SJCRH30 (cell line): ENCODE measurements around the gene PRDM15. TPM values are rescaled to one million over a fixed set of nuclear protein-coding genes. Genes with fewer than 3 reads are reported as not detected.

ENCODE experiments used
- DNase-seq, 2 experiments: peaks; one replicate each; pipeline ENCODE4 v3.0.0-alpha.2; 2015 to 2020
- H3K27ac ChIP-seq: fragments of 250-450 bp; sonication (Bioruptor Pico); 2 replicates; pipeline ENCODE4 v1.5.1; 2020; ENCODE audit warnings: mild to moderate bottlenecking, moderate library complexity
- H3K27me3 ChIP-seq: fragments of 250-450 bp; sonication (Bioruptor Pico); 2 replicates; pipeline ENCODE4 v1.5.1; 2020; ENCODE audit warnings: mild to moderate bottlenecking, moderate library complexity
- H3K36me3 ChIP-seq: fragments of 250-450 bp; sonication (Bioruptor Pico); 2 replicates; pipeline ENCODE4 v1.5.1; 2020; ENCODE audit warnings: mild to moderate bottlenecking, moderate library complexity
- H3K4me1 ChIP-seq: fragments of 250-450 bp; sonication (Bioruptor Pico); 2 replicates; pipeline ENCODE4 v1.5.1; 2020; ENCODE audit warnings: mild to moderate bottlenecking, moderate library complexity
- H3K4me3 ChIP-seq: fragments of 250-450 bp; sonication (Bioruptor Pico); 2 replicates; pipeline ENCODE4 v1.5.1; 2020; ENCODE audit warnings: mild to moderate bottlenecking, moderate library complexity
- H3K9me3 ChIP-seq: fragments of 250-450 bp; sonication (Bioruptor Pico); replicated peaks from 2 replicates; pipeline ENCODE4 v1.5.1; 2020; ENCODE audit warnings: mild to moderate bottlenecking, moderate library complexity
- total RNA-seq: library from RNA; depleted of rRNA; stranded (reverse); fragments of >200 nt; shearing (Covaris generic); gene quantifications from 2 replicates; pipeline ENCODE4 v1.2.3, GENCODE V29; 2014

Gene PRDM15
- total RNA-seq, 1 experiment from 2014 or later, result 6.1 TPM

- H3K4me1 ChIP-seq, result no peaks in the 10 kb centered on the region
Observed at GRCh38 chr21:41815652-41816582, 63.2 kb downstream of the PRDM15 start.

GRCh38 chr21:41813226-41813625 lies 65.9 kb downstream of the PRDM15 start:
- Histone ChIP-seq H3K36me3 (no peaks in the 10 kb centered on the region), H3K4me1 (no peaks in the 10 kb centered on the region), H3K9me3 (no peaks in the 10 kb centered on the region), H3K27ac (no peak overlapping the region), H3K27me3 (no peaks in the 10 kb centered on the region), H3K4me3 (no peak overlapping the region)
- DNase-seq, result no peak

More at GRCh38 chr21:41815652-41816582, 63.2 kb downstream of the PRDM15 start:
- Histone ChIP-seq H3K4me3 (no peak overlapping the region), H3K27ac (no peak overlapping the region), H3K27me3 (no peaks in the 10 kb centered on the region), H3K36me3 (no peaks in the 10 kb centered on the region), H3K9me3 (no peaks in the 10 kb centered on the region)
- DNase-seq, result no peak

GRCh38 chr21:41812679-41813078 lies 66.5 kb downstream of the PRDM15 start:
- H3K36me3 ChIP-seq, result no peaks in the 10 kb centered on the region
- no peaks in the 10 kb centered on the region for H3K4me1 ChIP-seq
- H3K27ac ChIP-seq, result no peak overlapping the region
- no peak overlapping the region for H3K4me3 ChIP-seq
- no peak for DNase-seq
- no peaks in the 10 kb centered on the region for H3K27me3 ChIP-seq
- H3K9me3 ChIP-seq, result no peaks in the 10 kb centered on the region

- no peak for DNase-seq
- no peak overlapping the region for H3K4me3 ChIP-seq
- no peaks in the 10 kb centered on the region for H3K9me3 ChIP-seq
- no peaks in the 10 kb centered on the region for H3K4me1 ChIP-seq
- no peak overlapping the region for H3K27ac ChIP-seq
- H3K27me3 ChIP-seq, result no peaks in the 10 kb centered on the region
- no peaks in the 10 kb centered on the region for H3K36me3 ChIP-seq
Observed at GRCh38 chr21:41810597-41810932, 68.6 kb downstream of the PRDM15 start.

GRCh38 chr21:41809891-41810596 lies 69.1 kb downstream of the PRDM15 start:
- H3K27me3 ChIP-seq, result no peaks in the 10 kb centered on the region
- H3K9me3 ChIP-seq, result no peaks in the 10 kb centered on the region
- H3K27ac ChIP-seq, result no peak overlapping the region
- H3K36me3 ChIP-seq, result no peaks in the 10 kb centered on the region
- DNase-seq, result no peak
- H3K4me1 ChIP-seq, result no peaks in the 10 kb centered on the region
- H3K4me3 ChIP-seq, result no peak overlapping the region

- Histone ChIP-seq H3K36me3 (no peaks in the 10 kb centered on the region), H3K9me3 (no peaks in the 10 kb centered on the region), H3K4me3 (no peak overlapping the region), H3K4me1 (no peaks in the 10 kb centered on the region), H3K27ac (no peak overlapping the region), H3K27me3 (no peaks in the 10 kb centered on the region)
- no peak for DNase-seq
Observed at GRCh38 chr21:41808846-41809245, 70.3 kb downstream of the PRDM15 start.

- no peaks in the 10 kb centered on the region for H3K27me3 ChIP-seq
- H3K27ac ChIP-seq, result no peak overlapping the region
- no peak for DNase-seq
- no peaks in the 10 kb centered on the region for H3K9me3 ChIP-seq
- no peaks in the 10 kb centered on the region for H3K4me1 ChIP-seq
- H3K36me3 ChIP-seq, result no peaks in the 10 kb centered on the region
- no peak overlapping the region for H3K4me3 ChIP-seq
Observed at GRCh38 chr21:41808094-41808493, 71.0 kb downstream of the PRDM15 start.

GRCh38 chr21:41806773-41807172 lies 72.4 kb downstream of the PRDM15 start:
- no peaks in the 10 kb centered on the region for H3K27me3 ChIP-seq

GRCh38 chr21:41805643-41806042 lies 73.5 kb downstream of the PRDM15 start:
- no peak for DNase-seq
- H3K27me3 ChIP-seq, result no peaks in the 10 kb centered on the region
- no peaks in the 10 kb centered on the region for H3K36me3 ChIP-seq
- H3K4me1 ChIP-seq, result no peaks in the 10 kb centered on the region
- H3K4me3 ChIP-seq, result no peak overlapping the region
- H3K9me3 ChIP-seq, result no peaks in the 10 kb centered on the region
- H3K27ac ChIP-seq, result no peak overlapping the region

More at GRCh38 chr21:41806773-41807172, 72.4 kb downstream of the PRDM15 start:
- Histone ChIP-seq H3K36me3 (no peaks in the 10 kb centered on the region), H3K4me3 (no peak overlapping the region), H3K27ac (no peak overlapping the region), H3K4me1 (no peaks in the 10 kb centered on the region), H3K9me3 (no peaks in the 10 kb centered on the region)
- no peak for DNase-seq

- Histone ChIP-seq H3K27me3 (no peaks in the 10 kb centered on the region), H3K36me3 (no peaks in the 10 kb centered on the region), H3K4me3 (no peak overlapping the region), H3K9me3 (no peaks in the 10 kb centered on the region), H3K27ac (no peak overlapping the region), H3K4me1 (no peaks in the 10 kb centered on the region)
- no peak for DNase-seq
Observed at GRCh38 chr21:41805038-41805437, 74.1 kb downstream of the PRDM15 start.

- no peak for DNase-seq
- Histone ChIP-seq H3K27me3 (no peaks in the 10 kb centered on the region), H3K36me3 (no peaks in the 10 kb centered on the region), H3K27ac (no peak overlapping the region), H3K4me3 (no peak overlapping the region), H3K9me3 (no peaks in the 10 kb centered on the region), H3K4me1 (no peaks in the 10 kb centered on the region)
Observed at GRCh38 chr21:41804381-41804780, 74.8 kb downstream of the PRDM15 start.

GRCh38 chr21:41803316-41803715 lies 75.8 kb downstream of the PRDM15 start:
- Histone ChIP-seq H3K9me3 (no peaks in the 10 kb centered on the region), H3K36me3 (no peaks in the 10 kb centered on the region), H3K27me3 (no peaks in the 10 kb centered on the region), H3K4me1 (no peaks in the 10 kb centered on the region), H3K4me3 (no peak overlapping the region), H3K27ac (no peak overlapping the region)
- DNase-seq, result no peak

GRCh38 chr21:41802684-41803083 lies 76.5 kb downstream of the PRDM15 start:
- Histone ChIP-seq H3K4me1 (no peaks in the 10 kb centered on the region), H3K4me3 (no peak overlapping the region), H3K36me3 (no peaks in the 10 kb centered on the region), H3K27me3 (no peaks in the 10 kb centered on the region), H3K9me3 (no peaks in the 10 kb centered on the region), H3K27ac (no peak overlapping the region)
- no peak for DNase-seq

- H3K27me3 ChIP-seq, result no peaks in the 10 kb centered on the region
- DNase-seq, result no peak
- H3K36me3 ChIP-seq, result no peaks in the 10 kb centered on the region
- H3K4me1 ChIP-seq, result no peaks in the 10 kb centered on the region
- H3K9me3 ChIP-seq, result no peaks in the 10 kb centered on the region
- no peak overlapping the region for H3K4me3 ChIP-seq
- H3K27ac ChIP-seq, result no peak overlapping the region
Observed at GRCh38 chr21:41802198-41802584, 77.0 kb downstream of the PRDM15 start.

- no peak overlapping the region for H3K4me3 ChIP-seq
- H3K27me3 ChIP-seq, result no peaks in the 10 kb centered on the region
- H3K27ac ChIP-seq, result no peak overlapping the region
- no peak for DNase-seq
- no peaks in the 10 kb centered on the region for H3K9me3 ChIP-seq
- no peaks in the 10 kb centered on the region for H3K4me1 ChIP-seq
- no peaks in the 10 kb centered on the region for H3K36me3 ChIP-seq
Observed at GRCh38 chr21:41801321-41802197, 77.6 kb downstream of the PRDM15 start.
